HepG2 (cell line): Measurements from ENCODE around the gene CMTM8. TPM values are rescaled to one million over a fixed set of nuclear protein-coding genes. Genes with fewer than 3 reads are reported as not detected.

Experiments used
- BCL6 ChIP-seq: IDR thresholded peaks from 2 replicates; pipeline ENCODE4 v1.6.1; 2016; ENCODE audit warnings: missing genetic modification reagents, missing compliant biosample characterization
- GRHL1 ChIP-seq: sonication (generic); formaldehyde crosslinking; conservative IDR thresholded peaks from 2 replicates; pipeline ENCODE4 v1.8.0; 2022; ENCODE audit warnings: missing genetic modification reagents
- KIAA2018 ChIP-seq: sonication (generic); formaldehyde crosslinking; IDR thresholded peaks from 2 replicates; pipeline ENCODE4 v1.5.0; 2020; ENCODE audit warnings: mild to moderate bottlenecking, missing genetic modification reagents, borderline replicate concordance
- PRDM10 ChIP-seq: sonication (generic); formaldehyde crosslinking; IDR thresholded peaks from 2 replicates; pipeline ENCODE4 v1.4.0; 2020; ENCODE audit warnings: low read depth, missing genetic modification reagents
- ZBTB1 ChIP-seq: sonication (generic); formaldehyde crosslinking; IDR thresholded peaks from 2 replicates; pipeline ENCODE4 v1.4.0; 2020; ENCODE audit warnings: missing genetic modification reagents, borderline replicate concordance
- ZNF280D ChIP-seq: sonication (generic); formaldehyde crosslinking; IDR thresholded peaks from 2 replicates; pipeline ENCODE4 v1.5.1; 2020; ENCODE audit warnings: mild to moderate bottlenecking, missing genetic modification reagents
- ZNF703 ChIP-seq: sonication (generic); formaldehyde crosslinking; IDR thresholded peaks from 2 replicates; pipeline ENCODE4 v1.5.1; 2020; ENCODE audit warnings: missing genetic modification reagents, mild to moderate bottlenecking, moderate library complexity, borderline replicate concordance
- ZNF784 ChIP-seq: sonication (generic); formaldehyde crosslinking; IDR thresholded peaks from 2 replicates; pipeline ENCODE4 v1.5.1; 2020; ENCODE audit warnings: missing genetic modification reagents, mild to moderate bottlenecking, borderline replicate concordance
- polyA plus RNA-seq, 8 experiments: library from polyadenylated mRNA; depleted of rRNA in 3 of 8; stranded (reverse) in 7 of 8; unstranded in 1 of 8; fragments of >200 nt; fragmentation: Illumina TruSeq in 4 of 8; extraction: Trizol in 4 of 8; gene quantifications; 2 replicates each; pipeline versions ENCODE4 v1.2.1 to v1.2.3, GENCODE V29; 2011 to 2016; ENCODE audit warnings: low read depth in 4 of 8, missing spikeins in 1 of 8, mixed read lengths in 1 of 8; ENCODE audit not compliant: insufficient read depth in 1 of 8
- total RNA-seq, 5 experiments: library from RNA; depleted of rRNA; stranded (reverse); fragments of >200 nt; fragmentation: Illumina TruSeq; extraction: Trizol; gene quantifications; 2 replicates each; pipeline ENCODE4 v1.2.3, GENCODE V29; 2016; ENCODE audit warnings: low read depth in 1 of 5

Gene CMTM8
- total and polyA plus RNA-seq, 2 of the 13 experiments (the other 11 are each of a cell fraction or from before 2014, with no cell fraction given), result 8.9 to 15.8 TPM

- TF ChIP-seq ZBTB1 (CRISPR knock-in tag), result no peak
- no peak for TF ChIP-seq GRHL1 (CRISPR knock-in tag)
- no peak for TF ChIP-seq PRDM10 (CRISPR knock-in tag)
- TF ChIP-seq ZNF784, result peak; percentile 47; the same call in 1 of the 2 replicates
- no peak; the same call in none of the 2 replicates for TF ChIP-seq BCL6 (CRISPR knock-in tag)
- TF ChIP-seq ZNF280D (CRISPR knock-in tag), result no peak
- no peak for TF ChIP-seq KIAA2018 (CRISPR knock-in tag)
- TF ChIP-seq ZNF703, result peak; percentile 88; the same call in 1 of the 2 replicates
Measured at GRCh38 chr3:32401556-32402081, 163.1 kb downstream of the CMTM8 start (continued).
